NOMO-1 (cell line): ENCODE results near the gene VAV3.

Experiments used
- DNase-seq, 2 experiments: peaks; one replicate each; lab custom pipeline; 2025; ENCODE audit not compliant: unreplicated experiment in 2 of 2; lab: John Stamatoyannopoulos, UW

Gene VAV3

DNA sequence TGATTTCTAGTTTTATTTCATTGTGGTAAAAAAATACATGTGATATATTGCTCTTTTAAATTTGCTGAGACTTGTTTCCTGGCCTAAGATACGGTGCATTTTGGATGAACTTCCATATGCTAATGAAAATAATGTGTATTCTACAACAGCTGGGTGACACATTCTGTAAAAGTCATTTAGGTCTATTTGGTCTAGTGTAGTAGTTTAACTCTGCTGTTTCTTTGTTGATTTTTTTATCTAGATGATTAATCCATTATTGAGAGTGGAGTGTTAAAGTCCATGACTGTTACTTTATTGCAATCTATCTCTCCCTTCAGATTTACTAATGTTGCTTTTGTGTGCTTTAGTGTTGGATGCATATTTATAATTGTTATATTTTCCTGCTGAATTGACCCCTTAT lies 161.4 kb downstream of the VAV3 start:
- DNase-seq = no peak

GRCh38 chr1:107802654-107803053 lies 162.3 kb downstream of the VAV3 start:
- DNase-seq = no peak

DNA sequence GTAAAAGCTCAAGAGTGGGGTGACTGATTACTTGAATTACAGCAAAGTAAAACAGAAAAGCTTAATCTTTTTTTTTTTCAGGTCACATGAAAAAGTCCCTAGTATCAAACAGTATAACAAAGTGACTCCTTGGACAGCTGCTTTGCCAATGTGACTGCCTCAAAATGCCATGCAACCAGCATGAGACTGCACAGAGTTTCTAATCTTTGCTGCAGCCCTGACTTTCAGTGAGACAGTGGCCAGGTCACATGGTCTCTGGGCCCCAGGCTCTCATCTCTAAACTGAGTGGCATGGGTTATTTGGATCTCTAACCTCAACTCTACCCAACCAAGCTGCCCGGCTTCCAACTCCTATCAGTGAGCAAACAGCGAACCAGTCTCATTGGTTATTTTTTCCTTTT lies 169.0 kb downstream of the VAV3 start:
- DNase-seq = no peak

GRCh38 chr1:107795441-107795840 lies 169.5 kb downstream of the VAV3 start:
- DNase-seq = no peak

- DNase-seq = no peak
Measured at GRCh38 chr1:107794571-107794970, 170.4 kb downstream of the VAV3 start.

DNA sequence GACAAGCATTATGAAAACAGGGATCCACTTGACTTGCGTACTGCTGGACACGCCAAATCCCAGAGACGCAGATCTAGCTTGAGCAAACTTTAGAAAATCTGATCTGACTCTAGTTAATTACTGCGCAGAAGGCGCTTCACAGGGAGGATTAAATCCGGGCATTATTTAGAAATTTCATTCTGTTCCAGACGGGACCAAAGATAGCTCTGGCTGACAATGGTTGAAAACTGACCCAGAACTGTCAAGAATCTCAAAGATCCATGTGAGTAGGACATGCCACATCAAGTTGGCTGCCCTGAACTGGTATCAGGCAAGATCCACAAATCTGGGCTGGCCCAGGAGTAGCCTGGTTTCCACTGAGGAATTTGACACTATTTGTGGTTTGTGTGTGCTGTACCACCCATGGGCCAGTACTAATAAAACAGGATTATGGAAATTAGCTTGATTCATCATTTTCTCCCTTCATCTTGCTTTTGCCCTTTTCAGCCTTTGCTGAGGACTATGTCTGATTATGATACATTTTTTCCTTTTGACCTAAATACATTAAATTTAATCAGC lies 171.0 kb downstream of the VAV3 start:
- no peak for DNase-seq

GRCh38 chr1:107791348-107791747 lies 173.6 kb downstream of the VAV3 start:
- DNase-seq = no peak

GRCh38 chr1:107789817-107790524 lies 175.0 kb downstream of the VAV3 start:
- DNase-seq = no peak

DNA sequence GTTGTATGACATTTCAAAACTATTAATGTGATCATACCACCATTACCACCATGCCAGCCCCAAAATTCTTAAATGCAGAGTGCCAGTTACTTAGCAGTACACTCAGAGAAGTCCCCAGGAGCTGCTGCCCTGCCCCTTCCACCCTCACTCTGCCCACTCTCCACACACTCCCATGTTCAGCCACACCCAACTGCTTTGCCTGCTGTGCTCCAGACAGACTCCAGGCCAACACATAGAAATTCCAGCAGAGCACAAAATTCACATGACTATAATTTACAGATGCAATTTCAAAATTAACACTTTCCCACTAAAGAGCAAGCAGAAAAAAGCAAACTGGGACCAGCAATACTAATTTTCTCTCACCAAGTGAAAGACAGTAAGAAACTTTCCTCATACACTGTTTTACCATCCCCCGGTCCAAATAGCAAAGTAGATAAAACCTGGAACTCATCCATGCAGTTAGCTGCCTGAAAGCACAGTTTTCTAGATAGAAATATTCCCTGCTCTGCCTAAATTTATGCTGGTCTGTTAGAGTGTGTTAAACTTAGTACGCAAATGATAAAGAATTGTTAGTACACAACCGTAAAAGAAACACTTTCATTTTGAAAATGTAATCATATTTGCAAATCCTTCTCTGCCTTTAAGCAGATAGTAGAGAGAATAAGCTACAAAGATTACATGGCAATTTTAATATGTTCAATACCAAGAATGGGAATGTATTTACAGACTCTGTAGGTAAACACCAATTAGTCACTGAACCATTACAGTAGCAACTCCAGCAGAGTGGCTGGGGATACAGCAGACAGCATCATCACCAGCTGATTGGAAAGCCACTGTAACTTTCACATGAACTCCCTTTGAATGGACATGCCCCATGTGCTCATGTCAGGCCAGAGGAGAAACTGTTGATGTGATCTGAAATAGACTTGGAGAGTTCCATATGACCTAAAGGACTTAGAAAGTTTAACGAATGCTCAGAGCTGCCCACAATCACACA lies 176.5 kb downstream of the VAV3 start:
- no peak for DNase-seq

- peak; percentile 17 to 48 for DNase-seq
Measured at GRCh38 chr1:107787299-107787698, 177.7 kb downstream of the VAV3 start.

DNA sequence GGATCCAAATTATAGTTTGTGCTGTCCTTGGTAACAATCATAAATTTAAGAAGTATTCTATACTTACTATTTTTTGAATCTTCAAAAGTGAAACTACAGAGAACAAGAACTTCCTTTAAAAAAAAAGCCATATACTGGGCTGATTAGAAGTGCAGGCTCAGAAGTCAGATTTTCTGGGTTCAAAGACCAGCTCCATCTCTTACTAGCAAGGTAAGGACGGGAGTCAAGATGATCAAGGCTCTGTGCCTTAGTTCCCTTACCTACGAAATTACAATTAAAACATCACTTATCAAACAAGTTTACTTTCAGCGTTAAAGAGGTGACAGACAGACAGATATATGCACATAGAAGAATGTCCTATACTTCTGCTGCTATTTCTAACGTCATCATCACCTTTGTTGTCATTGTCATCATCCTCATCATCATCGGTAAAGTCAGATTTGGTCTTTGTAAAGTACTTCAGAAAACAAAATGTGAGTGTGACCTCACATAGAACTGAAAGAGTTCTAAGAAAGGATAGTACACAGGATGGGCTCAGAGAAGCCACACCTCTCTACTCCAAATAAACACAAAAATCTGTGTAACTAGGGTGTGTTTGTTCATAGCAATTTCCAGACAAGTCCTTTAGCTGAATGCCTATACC lies 178.7 kb downstream of the VAV3 start:
- DNase-seq = peak; percentile 14 to 44

DNA sequence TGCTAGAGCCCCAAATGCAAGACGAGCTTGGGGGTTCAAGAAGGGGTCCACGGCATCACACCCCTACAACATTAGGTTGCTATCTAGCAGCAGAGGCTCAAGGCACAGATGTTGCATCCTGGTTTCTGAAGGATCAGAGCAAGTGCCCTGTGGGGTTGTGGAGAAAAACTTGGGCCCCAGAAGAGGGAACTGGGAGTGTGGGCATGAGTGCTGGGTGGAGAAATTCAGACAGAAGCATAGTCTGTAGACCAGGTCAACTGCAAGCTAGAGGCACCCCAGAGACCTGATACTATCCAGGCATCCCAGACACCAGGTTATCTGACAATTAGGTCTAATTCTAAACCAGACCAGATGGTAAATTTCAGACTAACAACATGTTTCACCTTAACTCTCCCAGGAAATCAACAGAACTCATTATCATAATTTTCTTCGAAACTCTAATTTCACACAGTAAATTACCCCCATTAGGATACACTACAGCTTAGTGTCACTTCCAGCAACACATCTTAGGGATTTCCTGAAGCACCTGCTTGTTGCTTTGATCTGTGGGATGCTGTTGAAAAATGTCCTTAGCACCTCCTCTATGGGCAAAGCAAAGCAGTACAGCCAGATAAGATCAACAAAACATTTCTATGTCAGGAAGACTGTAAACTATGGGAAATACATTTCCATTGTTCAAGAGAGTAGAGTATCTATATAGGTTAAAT lies 179.3 kb downstream of the VAV3 start:
- DNase-seq = peak; percentile 27 to 43

- DNase-seq = peak; percentile 22 to 63
Measured at GRCh38 chr1:107782217-107782845, 182.6 kb downstream of the VAV3 start.

DNA sequence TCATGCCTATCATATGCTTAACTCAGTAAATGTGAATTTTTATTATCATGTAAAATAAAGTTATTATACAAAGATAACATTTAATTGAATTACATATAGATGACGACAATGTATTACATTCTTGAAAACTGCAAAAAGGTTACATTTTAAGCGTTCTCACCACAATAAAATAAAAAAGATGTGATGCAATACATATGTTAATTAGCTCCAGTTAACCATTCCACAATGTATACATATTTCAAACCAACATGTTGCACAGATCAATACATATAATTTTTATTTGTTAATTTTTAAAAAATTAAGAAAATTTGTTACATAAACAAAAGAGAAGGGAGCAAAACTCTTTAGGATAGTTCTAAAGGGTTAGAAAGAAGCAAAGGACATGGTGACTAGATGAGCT lies 183.7 kb downstream of the VAV3 start:
- no peak for DNase-seq

DNA sequence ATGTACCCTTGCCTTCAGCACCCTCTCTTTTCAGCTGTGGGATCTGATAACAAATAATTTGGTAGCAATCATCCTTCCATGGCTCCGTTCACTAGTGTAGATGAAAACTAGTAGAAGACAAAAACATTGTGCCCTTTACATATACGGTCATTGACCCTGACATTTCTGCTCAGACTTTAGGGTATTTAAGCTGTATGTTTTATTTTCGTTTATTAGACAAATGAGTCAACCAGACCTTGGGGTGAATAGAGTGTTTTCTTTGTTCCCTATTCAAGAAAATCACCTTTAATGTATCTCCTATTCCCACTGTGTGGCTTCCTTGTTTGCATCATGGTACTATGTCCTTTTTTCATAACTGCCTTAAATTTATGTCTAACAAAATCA lies 187.3 kb downstream of the VAV3 start:
- no peak for DNase-seq

DNA sequence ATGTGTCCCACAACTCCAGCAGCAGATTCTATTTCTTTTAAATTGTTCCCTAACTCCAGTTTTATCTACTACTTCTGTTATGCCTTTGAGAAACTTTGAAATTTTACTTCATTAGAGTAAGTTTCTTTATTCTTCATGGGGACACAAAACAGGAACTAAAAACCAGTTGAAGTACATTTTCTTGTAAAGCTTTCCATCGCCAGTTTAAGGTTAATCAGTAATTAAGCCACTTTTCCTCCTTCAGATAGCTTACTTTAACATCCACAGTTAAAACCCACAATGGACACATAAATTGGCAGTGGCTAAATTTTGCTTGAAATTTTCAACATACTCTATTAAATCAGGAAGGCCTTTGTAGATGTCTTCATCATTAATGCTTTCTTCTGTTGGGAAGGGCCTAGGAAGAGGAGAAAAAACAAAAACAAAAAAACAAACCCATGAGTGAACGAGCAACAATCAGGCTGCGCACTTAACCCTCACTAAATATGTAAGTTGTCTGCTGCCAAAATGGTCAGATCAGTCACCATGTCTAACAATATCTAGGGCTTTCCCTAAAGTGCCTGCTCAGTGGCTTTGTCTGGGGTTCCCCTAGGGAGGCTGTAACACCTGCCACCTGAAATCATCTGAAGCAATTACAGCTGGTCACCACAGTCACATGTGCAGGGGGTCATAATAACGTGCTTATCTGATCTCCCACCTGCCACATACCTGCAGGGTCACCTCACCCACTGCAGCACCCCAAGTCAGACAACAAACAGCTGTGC lies 187.9 kb downstream of the VAV3 start:
- DNase-seq = peak in 1 of 2 experiments; percentile 5

DNA sequence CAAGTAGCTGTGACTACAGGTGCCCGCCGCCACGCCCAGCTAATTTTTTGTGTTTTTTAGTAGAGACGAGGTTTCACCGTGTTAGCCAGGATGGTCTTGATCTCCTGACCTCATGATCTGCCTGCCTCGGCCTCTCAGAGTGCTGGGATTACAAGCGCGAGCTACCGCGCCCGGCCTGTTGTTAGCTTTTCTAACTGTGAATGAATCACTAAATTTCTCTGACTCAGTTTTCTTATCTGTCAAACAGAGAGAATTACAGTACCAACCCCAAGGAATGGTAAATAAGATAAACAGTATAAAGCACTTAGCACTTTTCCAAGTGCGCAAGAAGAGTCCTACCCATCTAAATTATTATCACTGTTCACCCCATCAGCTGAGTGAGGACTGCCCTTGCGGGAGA lies 193.6 kb downstream of the VAV3 start:
- DNase-seq = no peak

GRCh38 chr1:107767156-107767582 lies 197.8 kb downstream of the VAV3 start:
- DNase-seq = no peak

- DNase-seq = no peak
Measured at GRCh38 chr1:107766533-107766932, 198.4 kb downstream of the VAV3 start.
